Panc1 (cell line): ENCODE measurements around the gene TRAF7. TPM values are rescaled to one million over a fixed set of nuclear protein-coding genes. Genes with fewer than 3 reads are reported as not detected.

Source experiments
- ATAC-seq: fragments of 200-7000 bp; cut with Tn5 transposase; 2 replicates; pipeline ENCODE4 v1.9.1; 2020; ENCODE audit warnings: mild to moderate bottlenecking, moderate library complexity
- BruUV-seq: library from RNA; stranded (reverse); fragments of 400-500 nt; replicated peaks from 2 replicates; lab custom pipeline; 2021; lab: Mats Ljungman, UMichigan
- CTCF ChIA-PET: fragments of 300-600 bp; sonication (Branson Sonifier 250); formaldehyde crosslinking; loops from one replicate; lab custom pipeline; 2022; ENCODE audit warnings: antibody characterized with exemption; lab: Charles Lee
- POLR2A ChIA-PET: fragments of 300-600 bp; sonication (Branson Sonifier 250); formaldehyde crosslinking; loops from one replicate; lab custom pipeline; 2022; ENCODE audit warnings: antibody characterized with exemption; lab: Charles Lee
- DNase-seq: peaks from one replicate; pipeline ENCODE4 v3.0.0-alpha.2; 2010; ENCODE audit warnings: low read depth, low spot score
- H3K27ac ChIP-seq: 2 replicates; pipeline ENCODE4 v1.5.1; 2011; ENCODE audit warnings: mild to moderate bottlenecking, low read length, inconsistent platforms
- H3K27me3 ChIP-seq: fragments of 200-500 bp; sonication (Bioruptor generic); 2 replicates; pipeline ENCODE4 v1.6.0; 2014; ENCODE audit warnings: low read length, inconsistent platforms; ENCODE audit not compliant: control insufficient read depth, insufficient read depth
- H3K36me3 ChIP-seq: fragments of 200-500 bp; sonication (Bioruptor generic); 2 replicates; pipeline ENCODE4 v1.5.1; 2014; ENCODE audit warnings: inconsistent platforms, mild to moderate bottlenecking, low read length, moderate library complexity; ENCODE audit not compliant: control insufficient read depth, insufficient read depth
- H3K4me1 ChIP-seq: 2 replicates; pipeline ENCODE4 v1.5.1; 2011; ENCODE audit warnings: inconsistent platforms, mild to moderate bottlenecking, low read length, moderate library complexity; ENCODE audit not compliant: control insufficient read depth, insufficient read depth
- H3K4me3 ChIP-seq, 2 experiments: 2 replicates each; pipeline ENCODE4 v1.5.1; 2011 to 2012; ENCODE audit warnings: low read depth in 2 of 2, low read length in 2 of 2, mild to moderate bottlenecking in 2 of 2, inconsistent platforms in 1 of 2, moderate library complexity in 1 of 2
- H3K9me3 ChIP-seq: fragments of 200-500 bp; sonication (Bioruptor generic); 2 replicates; pipeline ENCODE4 v1.5.1; 2014; ENCODE audit warnings: low read depth, mild to moderate bottlenecking, inconsistent platforms, low read length, moderate library complexity; ENCODE audit not compliant: control insufficient read depth, insufficient read depth
- POLR2AphosphoS5 ChIP-seq: IDR thresholded peaks from 2 replicates; pipeline ENCODE4 v1.6.1; 2012; ENCODE audit warnings: mild to moderate bottlenecking, low read depth, low read length, moderate library complexity
- SIN3A ChIP-seq: IDR thresholded peaks from 2 replicates; pipeline ENCODE4 v1.6.1; 2012; ENCODE audit warnings: low read depth, mild to moderate bottlenecking, low read length, moderate library complexity, borderline replicate concordance; ENCODE audit not compliant: insufficient read depth
- TCF7L2 ChIP-seq: IDR thresholded peaks from 2 replicates; pipeline ENCODE4 v1.6.1; 2011; ENCODE audit warnings: mild to moderate bottlenecking, low read depth, low read length, inconsistent platforms
- in situ Hi-C: cut with HindIII; loops from 2 replicates; pipeline ENCODE4 v1.10.0; 2016; ENCODE audit warnings: low sequenced_read_pairs, low pct_unique_long_range_greater_than_20kb
- intact Hi-C: fragments of 100-400 bp; cut with micrococcal nuclease; formaldehyde crosslinking; loops from one replicate; pipeline ENCODE4 v1.10.0; 2022; ENCODE audit not compliant: unreplicated experiment
- total RNA-seq: library from RNA; stranded (reverse); gene quantifications from one replicate; pipeline ENCODE4 v1.2.1, GENCODE V29; 2021; ENCODE audit not compliant: unreplicated experiment
- TF ChIP-seq, protein P1 (sequence below): fragments of 450-650 bp; IDR thresholded peaks from 2 replicates; pipeline ENCODE4 v1.5.1; 2017; ENCODE audit warnings: mild to moderate bottlenecking
- TF ChIP-seq, protein P2 (sequence below), 2 experiments: IDR thresholded peaks; 2 replicates each; pipeline ENCODE4 v1.6.1; 2011 to 2012; ENCODE audit warnings: low read depth in 2 of 2, control low read depth in 1 of 2, low read length in 1 of 2, mild to moderate bottlenecking in 1 of 2, moderate library complexity in 1 of 2; ENCODE audit not compliant: insufficient read depth in 1 of 2

TRAF7 gene
- total RNA-seq, 1 experiment from 2014 or later = 108 TPM

DNA sequence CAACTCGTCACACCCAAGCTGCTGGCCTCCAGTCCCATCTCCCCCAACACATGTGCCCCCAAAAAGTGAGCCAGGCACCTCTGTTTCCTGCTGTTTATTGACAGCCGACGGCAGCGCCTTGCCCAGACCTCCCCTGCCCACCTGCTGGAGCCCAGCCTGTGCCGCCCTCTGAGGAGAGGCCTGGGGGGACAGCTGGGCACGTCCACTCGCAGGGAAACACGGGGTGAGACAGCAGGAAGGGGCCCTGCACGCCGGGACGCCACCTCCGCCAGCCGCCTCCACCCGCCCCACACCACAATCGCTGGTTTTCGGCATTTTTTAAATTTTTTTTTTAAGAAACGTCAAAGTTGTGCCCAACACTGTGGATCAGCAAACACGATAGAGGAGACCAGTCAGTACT is 21.5 kb downstream of the TRAF7 start:
- H3K36me3 ChIP-seq = no peaks in the 10 kb centered on the region
- in situ Hi-C loops = no loop called here
- intact Hi-C loops = no loop called here
- no peaks in the 10 kb centered on the region for H3K4me1 ChIP-seq
- POLR2A ChIA-PET = no interaction called here
- no peak overlapping the region for H3K27ac ChIP-seq
- ATAC-seq = no peak
- TF ChIP-seq, protein P1, sequence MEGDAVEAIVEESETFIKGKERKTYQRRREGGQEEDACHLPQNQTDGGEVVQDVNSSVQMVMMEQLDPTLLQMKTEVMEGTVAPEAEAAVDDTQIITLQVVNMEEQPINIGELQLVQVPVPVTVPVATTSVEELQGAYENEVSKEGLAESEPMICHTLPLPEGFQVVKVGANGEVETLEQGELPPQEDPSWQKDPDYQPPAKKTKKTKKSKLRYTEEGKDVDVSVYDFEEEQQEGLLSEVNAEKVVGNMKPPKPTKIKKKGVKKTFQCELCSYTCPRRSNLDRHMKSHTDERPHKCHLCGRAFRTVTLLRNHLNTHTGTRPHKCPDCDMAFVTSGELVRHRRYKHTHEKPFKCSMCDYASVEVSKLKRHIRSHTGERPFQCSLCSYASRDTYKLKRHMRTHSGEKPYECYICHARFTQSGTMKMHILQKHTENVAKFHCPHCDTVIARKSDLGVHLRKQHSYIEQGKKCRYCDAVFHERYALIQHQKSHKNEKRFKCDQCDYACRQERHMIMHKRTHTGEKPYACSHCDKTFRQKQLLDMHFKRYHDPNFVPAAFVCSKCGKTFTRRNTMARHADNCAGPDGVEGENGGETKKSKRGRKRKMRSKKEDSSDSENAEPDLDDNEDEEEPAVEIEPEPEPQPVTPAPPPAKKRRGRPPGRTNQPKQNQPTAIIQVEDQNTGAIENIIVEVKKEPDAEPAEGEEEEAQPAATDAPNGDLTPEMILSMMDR = no peak
- TF ChIP-seq, protein P2, sequence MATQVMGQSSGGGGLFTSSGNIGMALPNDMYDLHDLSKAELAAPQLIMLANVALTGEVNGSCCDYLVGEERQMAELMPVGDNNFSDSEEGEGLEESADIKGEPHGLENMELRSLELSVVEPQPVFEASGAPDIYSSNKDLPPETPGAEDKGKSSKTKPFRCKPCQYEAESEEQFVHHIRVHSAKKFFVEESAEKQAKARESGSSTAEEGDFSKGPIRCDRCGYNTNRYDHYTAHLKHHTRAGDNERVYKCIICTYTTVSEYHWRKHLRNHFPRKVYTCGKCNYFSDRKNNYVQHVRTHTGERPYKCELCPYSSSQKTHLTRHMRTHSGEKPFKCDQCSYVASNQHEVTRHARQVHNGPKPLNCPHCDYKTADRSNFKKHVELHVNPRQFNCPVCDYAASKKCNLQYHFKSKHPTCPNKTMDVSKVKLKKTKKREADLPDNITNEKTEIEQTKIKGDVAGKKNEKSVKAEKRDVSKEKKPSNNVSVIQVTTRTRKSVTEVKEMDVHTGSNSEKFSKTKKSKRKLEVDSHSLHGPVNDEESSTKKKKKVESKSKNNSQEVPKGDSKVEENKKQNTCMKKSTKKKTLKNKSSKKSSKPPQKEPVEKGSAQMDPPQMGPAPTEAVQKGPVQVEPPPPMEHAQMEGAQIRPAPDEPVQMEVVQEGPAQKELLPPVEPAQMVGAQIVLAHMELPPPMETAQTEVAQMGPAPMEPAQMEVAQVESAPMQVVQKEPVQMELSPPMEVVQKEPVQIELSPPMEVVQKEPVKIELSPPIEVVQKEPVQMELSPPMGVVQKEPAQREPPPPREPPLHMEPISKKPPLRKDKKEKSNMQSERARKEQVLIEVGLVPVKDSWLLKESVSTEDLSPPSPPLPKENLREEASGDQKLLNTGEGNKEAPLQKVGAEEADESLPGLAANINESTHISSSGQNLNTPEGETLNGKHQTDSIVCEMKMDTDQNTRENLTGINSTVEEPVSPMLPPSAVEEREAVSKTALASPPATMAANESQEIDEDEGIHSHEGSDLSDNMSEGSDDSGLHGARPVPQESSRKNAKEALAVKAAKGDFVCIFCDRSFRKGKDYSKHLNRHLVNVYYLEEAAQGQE (IDR thresholded peaks at IDR 0.05; ENCODE audit: insufficient read depth in 1 of 2, low read depth in 2 of 2, low read length in 1 of 2) = no peak
- no peak for TF ChIP-seq POLR2AphosphoS5
- no peak for TF ChIP-seq SIN3A
- TF ChIP-seq TCF7L2 = no peak
- H3K9me3 ChIP-seq = no peaks in the 10 kb centered on the region
- BruUV-seq = no TSS peak
- no peaks in the 10 kb centered on the region for H3K27me3 ChIP-seq
- H3K4me3 ChIP-seq = no peak overlapping the region
- no peak for DNase-seq
- CTCF ChIA-PET = no interaction called here

DNA sequence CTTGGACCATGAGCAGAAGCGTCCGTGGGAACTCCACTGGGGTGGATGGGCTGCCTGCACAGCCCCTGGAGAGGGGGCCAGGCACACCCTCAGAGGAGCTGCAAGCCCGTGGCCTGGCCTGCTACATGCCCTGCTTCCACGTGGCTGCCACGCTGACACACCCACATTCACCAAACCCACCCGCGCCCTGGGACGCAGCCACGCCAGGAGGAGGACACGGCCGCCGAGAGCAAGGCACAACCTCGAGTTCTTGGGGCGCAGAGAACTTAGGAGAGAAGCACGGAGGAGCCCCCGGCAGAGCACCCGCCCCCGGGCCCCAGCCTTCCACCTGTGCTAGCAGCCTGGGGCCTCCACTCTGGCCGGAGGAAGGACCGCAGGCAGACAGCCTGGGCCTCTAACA is 22.0 kb downstream of the TRAF7 start:
- intact Hi-C loops (no loop called here), in situ Hi-C loops (no loop called here)
- ChIA-PET CTCF (no interaction called here), POLR2A (interaction anchor here (0.6 kb wide), 1 partner anchor 15 kb away, joined by 3 read pairs; no protein-coding TSS in a partner anchor)
- no peaks in the 10 kb centered on the region for H3K9me3 ChIP-seq
- ATAC-seq (no peak), DNase-seq (no peak)
- no peak overlapping the region for H3K27ac ChIP-seq
- TF ChIP-seq TCF7L2 = no peak
- TF ChIP-seq POLR2AphosphoS5 = 0 out of 2 replicates have a peak, but pooled peaks have one; percentile 18
- no peaks in the 10 kb centered on the region for H3K36me3 ChIP-seq
- no peaks in the 10 kb centered on the region for H3K27me3 ChIP-seq
- BruUV-seq = TSS peak; percentile 98
- no peak overlapping the region for H3K4me3 ChIP-seq
- H3K4me1 ChIP-seq = no peaks in the 10 kb centered on the region

DNA sequence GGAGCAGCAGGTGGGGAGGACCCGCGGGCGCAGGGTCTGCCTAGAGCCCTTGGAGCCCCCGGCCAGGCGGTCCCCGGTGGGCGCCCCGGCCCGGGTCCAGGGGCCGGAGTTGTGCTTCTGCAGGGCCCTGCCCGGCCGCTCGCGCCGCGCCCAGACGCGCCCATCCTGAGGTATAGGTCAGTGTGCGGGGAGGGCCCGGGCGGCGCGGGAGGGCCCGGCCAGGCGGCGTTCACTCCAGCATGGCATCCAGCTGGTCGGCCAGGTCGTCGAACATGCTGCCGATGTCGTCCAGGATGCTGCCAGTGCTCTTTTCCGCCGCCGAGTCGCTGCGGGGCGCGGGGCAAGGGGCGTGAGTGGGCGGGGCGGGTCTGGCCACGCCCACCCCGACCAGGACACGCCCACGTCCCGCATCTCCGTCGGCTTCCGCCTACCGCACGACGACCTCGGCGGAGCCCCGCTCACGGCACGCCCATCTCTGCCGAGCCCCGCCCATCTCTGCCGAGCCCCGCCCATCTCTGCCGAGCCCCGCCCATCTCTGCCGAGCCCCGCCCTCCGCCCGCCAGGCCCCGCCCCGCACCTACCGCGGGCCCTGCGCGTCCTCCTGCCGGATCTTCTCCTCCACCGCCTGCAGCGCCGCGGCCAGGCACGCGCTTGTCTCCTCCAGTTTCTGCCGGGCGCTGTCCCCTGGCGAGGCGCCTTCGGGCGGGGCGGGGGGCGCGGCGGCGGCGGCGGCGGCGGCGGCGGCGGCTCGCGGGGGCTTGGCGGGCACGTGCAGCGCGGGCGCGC is 22.9 kb downstream of the TRAF7 start:
- Histone ChIP-seq H3K36me3 (no peaks in the 10 kb centered on the region), H3K27ac (no peak overlapping the region), H3K27me3 (no peaks in the 10 kb centered on the region), H3K4me1 (no peaks in the 10 kb centered on the region), H3K4me3 (no peak overlapping the region), H3K9me3 (no peaks in the 10 kb centered on the region)
- in situ Hi-C loops = no loop called here
- ATAC-seq (peak; percentile 26; the same call in 1 of the 2 replicates), DNase-seq (no peak)
- ChIA-PET POLR2A (no interaction called here), CTCF (no interaction called here)
- no TSS peak for BruUV-seq
- intact Hi-C loops = no loop called here
- TF ChIP-seq SIN3A (no peak), TCF7L2 (no peak), POLR2AphosphoS5 (no peak)
- TF ChIP-seq, protein P1 = no peak
- TF ChIP-seq, protein P2 (IDR thresholded peaks at IDR 0.05; ENCODE audit: insufficient read depth in 1 of 2, low read depth in 2 of 2, low read length in 1 of 2) = no peak
